Measurements from ENCODE around the gene NKX1-1. TPM values are rescaled to one million over a fixed set of nuclear protein-coding genes. Genes with fewer than 3 reads are reported as not detected.
A peak's percentile ranks its signal among the peaks of the same experiment; 100 is the strongest.

The NKX1-1 gene
- total and polyA plus RNA-seq, 9 of the 15 experiments (the other 6 are each of a cell fraction or from before 2014, with no cell fraction given) = not detected

DNA sequence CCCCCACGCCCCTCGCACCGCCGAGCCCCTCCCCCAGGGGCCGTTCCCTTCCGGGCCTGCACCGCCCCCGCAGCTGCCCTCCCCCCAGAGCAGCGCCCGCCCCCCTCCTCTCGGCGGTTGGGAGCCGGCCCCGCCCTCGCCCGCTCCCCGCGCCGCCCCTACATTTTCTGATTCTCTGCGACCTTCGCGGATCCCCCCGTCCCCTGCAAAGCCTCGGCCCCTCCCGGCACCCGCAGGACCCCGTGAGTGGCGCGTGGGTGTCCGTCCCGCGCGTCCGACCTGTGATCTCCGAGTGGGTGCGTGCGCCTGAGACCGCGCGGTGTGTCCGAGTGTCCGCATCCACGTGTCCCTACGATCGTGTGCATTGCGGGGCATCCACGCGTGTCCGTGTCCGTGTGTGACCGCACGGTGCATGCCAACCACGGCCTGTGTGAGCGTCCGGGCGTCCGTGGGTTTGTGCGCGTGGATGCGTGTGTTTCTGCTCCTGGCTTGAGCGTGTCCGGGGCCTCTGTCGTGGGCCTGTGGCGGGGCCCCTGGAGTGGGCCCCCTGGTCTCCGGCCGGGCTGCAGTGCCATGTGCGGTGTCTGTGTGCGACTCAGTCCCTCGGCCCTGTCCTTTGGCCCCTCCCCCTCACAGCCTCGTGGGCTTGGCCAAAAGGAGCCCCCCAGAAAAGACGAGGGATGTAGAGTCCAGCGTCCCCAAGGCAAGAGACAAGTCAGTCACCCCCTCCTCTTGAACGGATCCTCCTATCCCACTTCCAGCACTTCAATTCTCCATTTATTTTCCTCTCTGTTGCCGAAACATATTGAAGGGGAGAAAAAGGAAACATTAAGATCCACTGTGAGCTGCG, 8.8 kb upstream of the NKX1-1 start (continued):
- peak; percentile 50 for TF ChIP-seq POLR2G (IDR thresholded peaks at IDR 0.05; ENCODE audit: low read depth, low read length)
- TF ChIP-seq CTCFL (IDR thresholded peaks at IDR 0.05; ENCODE audit: borderline replicate concordance, insufficient read depth, low read depth, low read length, poor library complexity, severe bottlenecking) = no peak
- TF ChIP-seq, protein P1, sequence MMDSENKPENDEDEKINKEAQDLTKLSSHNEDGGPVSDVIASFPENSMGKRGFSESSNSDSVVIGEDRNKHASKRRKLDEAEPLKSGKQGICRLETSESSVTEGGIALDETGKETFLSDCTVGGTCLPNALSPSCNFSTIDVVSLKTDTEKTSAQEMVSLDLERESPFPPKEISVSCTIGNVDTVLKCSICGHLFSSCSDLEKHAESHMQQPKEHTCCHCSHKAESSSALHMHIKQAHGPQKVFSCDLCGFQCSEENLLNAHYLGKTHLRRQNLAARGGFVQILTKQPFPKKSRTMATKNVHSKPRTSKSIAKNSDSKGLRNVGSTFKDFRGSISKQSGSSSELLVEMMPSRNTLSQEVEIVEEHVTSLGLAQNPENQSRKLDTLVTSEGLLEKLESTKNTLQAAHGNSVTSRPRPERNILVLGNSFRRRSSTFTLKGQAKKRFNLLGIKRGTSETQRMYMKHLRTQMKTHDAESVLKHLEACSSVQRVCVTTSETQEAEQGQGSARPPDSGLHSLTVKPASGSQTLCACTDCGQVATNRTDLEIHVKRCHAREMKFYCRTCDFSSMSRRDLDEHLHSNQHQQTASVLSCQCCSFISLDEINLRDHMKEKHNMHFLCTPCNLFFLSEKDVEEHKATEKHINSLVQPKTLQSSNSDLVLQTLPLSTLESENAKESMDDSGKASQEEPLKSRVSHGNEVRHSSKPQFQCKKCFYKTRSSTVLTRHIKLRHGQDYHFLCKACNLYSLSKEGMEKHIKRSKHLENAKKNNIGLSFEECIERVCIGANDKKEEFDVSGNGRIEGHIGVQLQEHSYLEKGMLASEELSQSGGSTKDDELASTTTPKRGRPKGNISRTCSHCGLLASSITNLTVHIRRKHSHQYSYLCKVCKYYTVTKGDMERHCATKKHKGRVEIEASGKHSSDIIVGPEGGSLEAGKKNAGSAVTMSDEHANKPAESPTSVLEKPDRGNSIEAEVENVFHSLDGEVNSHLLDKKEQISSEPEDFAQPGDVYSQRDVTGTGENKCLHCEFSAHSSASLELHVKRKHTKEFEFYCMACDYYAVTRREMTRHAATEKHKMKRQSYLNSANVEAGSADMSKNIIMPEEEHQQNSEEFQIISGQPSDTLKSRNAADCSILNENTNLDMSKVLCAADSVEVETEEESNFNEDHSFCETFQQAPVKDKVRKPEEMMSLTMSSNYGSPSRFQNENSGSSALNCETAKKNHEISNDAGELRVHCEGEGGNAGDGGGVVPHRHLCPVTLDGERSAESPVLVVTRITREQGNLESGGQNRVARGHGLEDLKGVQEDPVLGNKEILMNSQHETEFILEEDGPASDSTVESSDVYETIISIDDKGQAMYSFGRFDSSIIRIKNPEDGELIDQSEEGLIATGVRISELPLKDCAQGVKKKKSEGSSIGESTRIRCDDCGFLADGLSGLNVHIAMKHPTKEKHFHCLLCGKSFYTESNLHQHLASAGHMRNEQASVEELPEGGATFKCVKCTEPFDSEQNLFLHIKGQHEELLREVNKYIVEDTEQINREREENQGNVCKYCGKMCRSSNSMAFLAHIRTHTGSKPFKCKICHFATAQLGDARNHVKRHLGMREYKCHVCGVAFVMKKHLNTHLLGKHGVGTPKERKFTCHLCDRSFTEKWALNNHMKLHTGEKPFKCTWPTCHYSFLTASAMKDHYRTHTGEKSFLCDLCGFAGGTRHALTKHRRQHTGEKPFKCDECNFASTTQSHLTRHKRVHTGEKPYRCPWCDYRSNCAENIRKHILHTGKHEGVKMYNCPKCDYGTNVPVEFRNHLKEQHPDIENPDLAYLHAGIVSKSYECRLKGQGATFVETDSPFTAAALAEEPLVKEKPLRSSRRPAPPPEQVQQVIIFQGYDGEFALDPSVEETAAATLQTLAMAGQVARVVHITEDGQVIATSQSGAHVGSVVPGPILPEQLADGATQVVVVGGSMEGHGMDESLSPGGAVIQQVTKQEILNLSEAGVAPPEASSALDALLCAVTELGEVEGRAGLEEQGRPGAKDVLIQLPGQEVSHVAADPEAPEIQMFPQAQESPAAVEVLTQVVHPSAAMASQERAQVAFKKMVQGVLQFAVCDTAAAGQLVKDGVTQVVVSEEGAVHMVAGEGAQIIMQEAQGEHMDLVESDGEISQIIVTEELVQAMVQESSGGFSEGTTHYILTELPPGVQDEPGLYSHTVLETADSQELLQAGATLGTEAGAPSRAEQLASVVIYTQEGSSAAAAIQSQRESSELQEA (IDR thresholded peaks at IDR 0.05; ENCODE audit: low read depth) = no peak
- no peak for TF ChIP-seq GTF2F1 (IDR thresholded peaks at IDR 0.05; ENCODE audit: low read depth, low read length)
- TF ChIP-seq HDGF (IDR thresholded peaks at IDR 0.05) = no peak
- peak; percentile 98 for TF ChIP-seq ZBTB2 (IDR thresholded peaks at IDR 0.05)
- peak; percentile 52 for TF ChIP-seq ZFX (CRISPR knock-in tag; IDR thresholded peaks at IDR 0.05)
- TF ChIP-seq SNIP1 (IDR thresholded peaks at IDR 0.05; ENCODE audit: low read depth) = no peak
- no peak for TF ChIP-seq CTCF (IDR thresholded peaks at IDR 0.05 in 2 of 3, conservative IDR thresholded peaks at IDR 0.05 in 1 of 3; ENCODE audit: insufficient read depth in 2 of 3, low read depth in 1 of 3, low read length in 3 of 3)
- no peak for TF ChIP-seq TRIM28 (IDR thresholded peaks at IDR 0.05)
- TF ChIP-seq STAT5B (CRISPR knock-in tag; IDR thresholded peaks at IDR 0.05) = no peak
- TF ChIP-seq E2F5 (CRISPR knock-in tag; IDR thresholded peaks at IDR 0.05) = no peak

Data from K562 (cell line).